GM12878 (cell line): ENCODE measurements around the gene SYNPO. TPM values are rescaled to one million over a fixed set of nuclear protein-coding genes. Genes with fewer than 3 reads are reported as not detected.

Source experiments
- ATAC-seq: fragments of 200-7000 bp; cut with Tn5 transposase; 3 replicates; pipeline ENCODE4 v1.9.1; 2020; ENCODE audit warnings: mild to moderate bottlenecking, moderate library complexity
- BruUV-seq: library from RNA; stranded (reverse); fragments of 400-500 nt; replicated peaks from 2 replicates; lab custom pipeline; 2021; lab: Mats Ljungman, UMichigan
- CTCF ChIA-PET: fragments of 300-600 bp; sonication (Branson Sonifier 250); formaldehyde crosslinking; extraction: SDS; loops from one replicate; lab custom pipeline; 2021; ENCODE audit warnings: inconsistent platforms; lab: Yijun Ruan, JAX
- POLR2A ChIA-PET: fragments of 350-600 bp; formaldehyde crosslinking; extraction: SDS; loops from one replicate; lab custom pipeline; 2021; ENCODE audit warnings: inconsistent platforms; lab: Charles Lee
- RAD21 ChIA-PET: fragments of 300-600 bp; sonication (Branson Sonifier 250); formaldehyde crosslinking; loops from one replicate; lab custom pipeline; 2023; ENCODE audit warnings: antibody characterized with exemption; ENCODE audit not compliant: unreplicated experiment; lab: Charles Lee
- SMC1A ChIA-PET: fragments of 300-600 bp; sonication (Branson Sonifier 250); formaldehyde crosslinking; loops from one replicate; lab custom pipeline; 2023; ENCODE audit not compliant: unreplicated experiment, uncharacterized antibody; lab: Charles Lee
- DNase-seq: peaks from one replicate; pipeline ENCODE4 v3.0.0-alpha.2; 2011; ENCODE audit warnings: low read depth, low spot score
- FAIRE-seq: peaks from 3 replicates; lab custom pipeline; 2011; peaks lifted over from hg19 to GRCh38; lab: Jason Lieb, UNC
- H2AFZ ChIP-seq: 2 replicates; pipeline ENCODE4 v1.6.0; 2011; ENCODE audit warnings: low read depth, low read length, control low read depth; ENCODE audit not compliant: control insufficient read depth
- H3K27ac ChIP-seq: 2 replicates; pipeline ENCODE4 v1.5.1; 2011; ENCODE audit warnings: control low read depth; ENCODE audit not compliant: control insufficient read depth, insufficient read depth
- H3K27me3 ChIP-seq, 2 experiments: replicated peaks in 1 of 2; 2 replicates each; pipeline versions ENCODE4 v1.6.0 to v1.6.1; 2011; ENCODE audit warnings: low read length in 1 of 2; ENCODE audit not compliant: control insufficient read depth in 2 of 2, insufficient read depth in 2 of 2
- H3K36me3 ChIP-seq, 2 experiments: 2 replicates each; pipeline ENCODE4 v1.5.1; 2011; ENCODE audit warnings: low read length in 1 of 2; ENCODE audit not compliant: control insufficient read depth in 2 of 2, insufficient read depth in 2 of 2
- H3K4me1 ChIP-seq: 2 replicates; pipeline ENCODE4 v1.6.1; 2011; ENCODE audit warnings: mild to moderate bottlenecking, low read length, moderate library complexity, mixed read lengths; ENCODE audit not compliant: control insufficient read depth, insufficient read depth
- H3K4me2 ChIP-seq: 2 replicates; pipeline ENCODE4 v1.6.0; 2011; ENCODE audit warnings: control low read depth; ENCODE audit not compliant: control insufficient read depth, insufficient read depth
- H3K4me3 ChIP-seq: fragments of 200-600 bp; sonication (generic); 2 replicates; pipeline ENCODE4 v1.5.1; 2016
- H3K79me2 ChIP-seq: 2 replicates; pipeline ENCODE4 v1.6.0; 2011; ENCODE audit warnings: low read length; ENCODE audit not compliant: control insufficient read depth, insufficient read depth
- H3K9ac ChIP-seq: 2 replicates; pipeline ENCODE4 v1.8.0; 2011; ENCODE audit warnings: low read length, control low read depth, mixed read lengths; ENCODE audit not compliant: control insufficient read depth, insufficient read depth
- H3K9me3 ChIP-seq: replicated peaks from 3 replicates; pipeline ENCODE4 v1.5.1; 2011; ENCODE audit warnings: mild to moderate bottlenecking, low read length; ENCODE audit not compliant: control insufficient read depth, insufficient read depth
- H4K20me1 ChIP-seq: 2 replicates; pipeline ENCODE4 v1.6.0; 2011; ENCODE audit not compliant: control insufficient read depth, insufficient read depth
- FOXM1 ChIP-seq: IDR thresholded peaks from 2 replicates; pipeline ENCODE4 v1.6.1; 2012; ENCODE audit warnings: low read depth, mild to moderate bottlenecking, inconsistent platforms, low read length, moderate library complexity
- IKZF1 ChIP-seq: fragments of 450-650 bp; conservative IDR thresholded peaks from 2 replicates; pipeline ENCODE4 v1.6.1; 2017; ENCODE audit warnings: antibody characterized with exemption, mild to moderate bottlenecking
- IRF4 ChIP-seq: IDR thresholded peaks from 2 replicates; pipeline ENCODE4 v1.6.1; 2011; ENCODE audit warnings: low read depth, low read length
- SPI1 ChIP-seq: IDR thresholded peaks from 2 replicates; pipeline ENCODE4 v1.6.1; 2011; ENCODE audit warnings: low read depth, mild to moderate bottlenecking, low read length, moderate library complexity, borderline replicate concordance; ENCODE audit not compliant: insufficient read depth
- ZBTB4 ChIP-seq: fragments of 450-650 bp; formaldehyde crosslinking; IDR thresholded peaks from 2 replicates; pipeline ENCODE4 v1.4.0; 2022; ENCODE audit warnings: mild to moderate bottlenecking, moderate library complexity
- ZNF274 ChIP-seq: IDR thresholded peaks from one replicate; pipeline ENCODE4 v1.8.0; 2011; ENCODE audit not compliant: insufficient read length, insufficient read depth
- ZNF384 ChIP-seq: IDR thresholded peaks from 2 replicates; pipeline ENCODE4 v1.6.1; 2012; ENCODE audit warnings: low read depth, mild to moderate bottlenecking, low read length, improper control_type of control experiment, borderline replicate concordance
- WGBS: methylation state at CpG from one replicate; pipeline ENCODE4 v1.1.6; 2016; ENCODE audit warnings: low lambda C conversion rate; ENCODE audit not compliant: insufficient replicate concordance, insufficient coverage; ENCODE audit errors: missing lambda C conversion rate; 5-methylcytosine and 5-hydroxymethylcytosine counted together
- in situ Hi-C: fragments of 300-500 bp; cut with MboI; formaldehyde crosslinking; loops from 9 replicates; pipeline ENCODE4 v1.14.3; 2018; ENCODE audit warnings: mixed read lengths
- intact Hi-C: fragments of 100-400 bp; cut with micrococcal nuclease; formaldehyde crosslinking; loops from one replicate; pipeline ENCODE4 v1.14.2; 2022; ENCODE audit not compliant: unreplicated experiment
- polyA plus RNA-seq, 11 experiments: library from polyadenylated mRNA; depleted of rRNA in 4 of 11; unstranded in 6 of 11; stranded (reverse) in 5 of 11; fragments of >200 nt; fragmentation: Nextera tagmentation in 4 of 11; fragmentation: Illumina TruSeq in 1 of 11; extraction: Ambion mirVana in 4 of 11; extraction: Trizol in 1 of 11; gene quantifications; 1 replicate in 1 of 11; 2 replicates in 10 of 11; pipeline versions ENCODE4 v1.2.1 to v1.2.3, GENCODE V29; 2011 to 2016; ENCODE audit warnings: inconsistent platforms in 2 of 11, missing spikeins in 2 of 11, low read depth in 1 of 11
- total RNA-seq, 4 experiments: library from RNA; depleted of rRNA in 3 of 4; stranded (reverse); fragments of >200 nt in 3 of 4; fragmentation: Illumina TruSeq in 1 of 4; extraction: Trizol in 1 of 4; gene quantifications; 2 replicates each; pipeline versions ENCODE4 v1.2.1 to v1.2.3, GENCODE V29; 2013 to 2021
- TF ChIP-seq, protein P1 (sequence below): fragments of 450-650 bp; IDR thresholded peaks from 2 replicates; pipeline ENCODE4 v1.6.1; 2014; ENCODE audit warnings: mild to moderate bottlenecking

Gene SYNPO
- total and polyA plus RNA-seq, 10 of the 15 experiments (the other 5 are each of a cell fraction or from before 2014, with no cell fraction given) = 0.77 to 21.0 (median 3.9) TPM

GRCh38 chr5:150694612-150695011, 54.2 kb downstream of the SYNPO start (continued):
- TF ChIP-seq ZBTB4 (no peak), IKZF1 (no peak), ZNF384 (no peak)

DNA sequence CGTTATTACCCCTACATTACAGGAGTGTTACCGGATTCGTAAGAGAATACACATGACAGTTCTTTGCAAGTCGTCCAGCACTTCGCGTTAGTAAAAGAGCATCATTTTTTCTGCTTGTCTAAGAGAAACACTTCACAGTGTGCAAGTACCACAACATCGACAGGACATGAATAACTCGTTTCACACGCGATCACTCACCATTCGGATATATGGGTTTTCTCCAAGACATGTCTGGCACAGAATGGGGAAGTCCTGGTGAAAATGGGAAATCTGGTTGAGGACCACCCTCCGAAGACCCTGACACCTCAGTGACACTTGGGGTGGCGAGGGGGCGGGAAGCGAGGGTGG, 59.8 kb downstream of the SYNPO start:
- peak overlapping the region; percentile 51 for H3K4me2 ChIP-seq
- H3K4me1 ChIP-seq = no peaks in the 10 kb centered on the region
- peak overlapping the region; percentile 91 for H3K4me3 ChIP-seq
- H2AFZ ChIP-seq = peak overlapping the region; percentile 49
- WGBS = 4% methylated on average over 15 of the region's 15 CpGs
- intact Hi-C loops (loop anchor here (1.0 to 5.0 kb wide), 4 partner anchors 79 to 238 kb away; partner anchors contain the start of gene SMIM3), in situ Hi-C loops (no loop called here)
- peak overlapping the region; percentile 87 for H3K27ac ChIP-seq
- BruUV-seq = no TSS peak
- ChIA-PET CTCF (interaction anchor here (0.6 to 2.8 kb wide), 33 partner anchors 9 to 458 kb away, joined by 3 to 42 read pairs (median 4); partner anchors contain the start of genes ANXA6, DCTN4, IRGM and RPS14), POLR2A (interaction anchor here (1.1 to 1.6 kb wide), 8 partner anchors 12 to 288 kb away, joined by 3 to 8 read pairs (median 4); partner anchors contain the start of gene CD74), SMC1A (interaction anchor here (0.7 to 4.2 kb wide), 10 partner anchors 8 to 210 kb away, joined by 3 to 27 read pairs (median 4); partner anchors contain the start of gene IRGM), RAD21 (interaction anchor here (1.0 to 2.8 kb wide), 15 partner anchors 14 to 465 kb away, joined by 3 to 26 read pairs (median 5); partner anchors contain the start of genes IRGM and SMIM3)
- TF ChIP-seq SPI1 = peak; percentile 21; the same call in 1 of the 2 replicates
- no peak for TF ChIP-seq ZNF274
- 0 out of 2 replicates have a peak, but pooled peaks have one; percentile 11 for TF ChIP-seq FOXM1
- TF ChIP-seq, protein P1, sequence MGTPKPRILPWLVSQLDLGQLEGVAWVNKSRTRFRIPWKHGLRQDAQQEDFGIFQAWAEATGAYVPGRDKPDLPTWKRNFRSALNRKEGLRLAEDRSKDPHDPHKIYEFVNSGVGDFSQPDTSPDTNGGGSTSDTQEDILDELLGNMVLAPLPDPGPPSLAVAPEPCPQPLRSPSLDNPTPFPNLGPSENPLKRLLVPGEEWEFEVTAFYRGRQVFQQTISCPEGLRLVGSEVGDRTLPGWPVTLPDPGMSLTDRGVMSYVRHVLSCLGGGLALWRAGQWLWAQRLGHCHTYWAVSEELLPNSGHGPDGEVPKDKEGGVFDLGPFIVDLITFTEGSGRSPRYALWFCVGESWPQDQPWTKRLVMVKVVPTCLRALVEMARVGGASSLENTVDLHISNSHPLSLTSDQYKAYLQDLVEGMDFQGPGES = no peak
- TF ChIP-seq IRF4 = no peak
- DNase-seq = no peak
- peak; percentile 19 for ATAC-seq
- peaks cover 7 to 22% of the 10 kb centered on the region in 2 experiments for H3K36me3 ChIP-seq
- no peaks in the 10 kb centered on the region for H3K27me3 ChIP-seq
- H4K20me1 ChIP-seq = no peaks in the 10 kb centered on the region
- peak; percentile 91 for FAIRE-seq
- H3K79me2 ChIP-seq = peaks cover 21% of the 10 kb centered on the region
- H3K9ac ChIP-seq = peak overlapping the region; percentile 85
- H3K9me3 ChIP-seq = no peaks in the 10 kb centered on the region
